Measurements from ENCODE around the gene MAST4. TPM values are rescaled to one million over a fixed set of nuclear protein-coding genes. Genes with fewer than 3 reads are reported as not detected.
"Not testable (repeated sequence)": the region's sequence is repeated elsewhere in the genome, so short reads cannot be mapped to it uniquely, and the experiment has no call there.

MAST4 gene
- polyA plus RNA-seq, 3 donors: 12.5 to 15.3 (median 13.7) TPM

DNA sequence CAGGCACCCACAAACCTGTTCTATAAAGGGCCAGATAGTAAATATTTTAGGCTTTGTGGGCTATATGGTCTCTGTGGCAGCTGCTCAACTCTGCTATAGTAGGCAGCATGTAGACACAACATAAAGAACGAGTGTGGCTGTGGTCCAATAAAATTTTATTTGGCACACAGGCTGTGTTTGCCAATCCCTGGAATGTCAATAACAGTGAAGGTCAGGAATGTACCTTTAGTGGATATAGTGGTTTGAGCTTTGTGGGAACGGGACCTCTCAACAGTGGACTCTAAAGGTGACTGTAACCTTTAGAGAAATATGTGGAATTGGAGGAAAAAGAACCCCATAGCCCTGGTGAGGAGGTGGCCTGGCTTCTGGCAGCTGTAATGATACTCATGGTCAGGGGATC, 145.2 kb downstream of the MAST4 start:
- DNase-seq (ENCODE audit: low read depth in 3 of 3, low spot score in 2 of 3): no peak

DNA sequence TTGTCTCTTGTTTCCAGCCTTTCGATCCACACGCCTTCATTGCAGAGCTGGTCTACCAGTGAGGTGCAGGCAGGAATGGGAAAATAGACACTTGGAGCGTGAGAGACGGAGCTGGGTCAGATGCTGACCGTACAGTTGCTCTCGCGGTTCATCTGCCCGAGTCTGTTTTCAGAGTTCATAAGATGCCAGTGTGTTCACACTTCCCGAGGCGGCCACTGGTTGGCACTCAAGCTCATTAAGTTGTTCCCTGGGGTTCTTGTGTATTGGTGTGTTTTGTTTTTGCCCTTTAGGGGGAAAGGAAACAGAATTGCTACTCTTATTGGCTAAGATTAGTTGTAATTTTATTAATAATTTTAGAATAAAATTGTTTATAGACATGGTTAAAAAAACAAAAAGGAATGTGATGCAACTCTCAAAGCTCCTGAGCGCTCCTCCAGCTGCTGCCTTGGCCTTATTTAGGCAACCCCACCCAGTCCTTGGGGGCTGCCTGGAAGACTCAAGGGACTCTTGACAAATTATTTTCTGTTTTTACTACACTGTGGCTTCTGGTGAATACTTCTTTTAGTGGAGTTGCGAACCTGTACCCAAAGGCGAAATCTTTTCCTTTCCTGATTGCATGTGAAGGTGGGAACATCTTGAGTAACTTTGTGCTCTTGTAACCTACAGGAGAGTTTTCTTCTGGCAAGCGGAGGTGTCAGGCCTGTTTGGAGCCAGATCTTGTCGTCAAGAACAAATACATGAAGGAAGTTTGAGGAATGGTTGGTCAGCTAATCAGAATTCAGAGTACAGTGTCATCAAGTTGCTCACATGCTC, 146.1 kb downstream of the MAST4 start:
- DNase-seq (ENCODE audit: low read depth in 3 of 3, low spot score in 2 of 3): no peak

DNA sequence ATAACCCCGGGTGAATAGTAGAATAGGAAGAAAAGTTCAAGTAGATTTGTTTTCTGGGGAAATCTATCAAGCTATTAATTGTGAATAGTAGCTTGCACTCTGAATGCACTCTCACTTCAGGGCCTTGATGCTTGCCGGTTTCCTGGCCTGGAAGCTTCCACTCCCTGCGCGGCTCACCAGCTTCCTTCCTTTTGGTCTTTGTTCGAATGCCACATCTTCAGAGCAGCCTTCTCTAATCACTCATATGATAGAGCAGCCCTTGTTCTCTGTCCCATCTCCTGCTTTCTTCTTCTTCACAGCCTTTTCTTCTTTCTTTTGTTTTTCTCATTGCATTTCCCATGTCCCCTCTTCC, 146.7 kb downstream of the MAST4 start:
- no peak for DNase-seq (ENCODE audit: low read depth in 3 of 3, low spot score in 2 of 3)

DNA sequence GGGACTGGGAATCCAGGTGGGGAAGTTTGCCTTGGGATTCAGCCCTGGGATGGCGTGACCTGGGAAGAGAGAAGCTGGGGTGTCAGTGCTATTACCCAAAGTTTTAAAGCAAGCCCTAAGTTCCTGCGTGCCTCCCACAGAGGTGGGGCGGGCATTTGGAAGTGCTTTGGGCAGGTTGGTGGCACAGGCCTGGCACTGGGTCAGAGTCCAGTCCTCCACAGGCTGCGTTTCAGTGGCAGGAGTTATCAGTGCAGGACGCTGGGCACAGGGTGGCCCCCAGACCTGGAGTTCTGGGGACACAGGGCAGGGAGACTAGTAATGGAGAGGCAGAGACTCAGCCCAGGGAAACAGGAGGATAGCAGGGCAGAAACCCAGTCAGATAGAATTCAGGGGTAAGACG, 147.2 kb downstream of the MAST4 start:
- no peak for DNase-seq (ENCODE audit: low read depth in 3 of 3, low spot score in 2 of 3)

DNA sequence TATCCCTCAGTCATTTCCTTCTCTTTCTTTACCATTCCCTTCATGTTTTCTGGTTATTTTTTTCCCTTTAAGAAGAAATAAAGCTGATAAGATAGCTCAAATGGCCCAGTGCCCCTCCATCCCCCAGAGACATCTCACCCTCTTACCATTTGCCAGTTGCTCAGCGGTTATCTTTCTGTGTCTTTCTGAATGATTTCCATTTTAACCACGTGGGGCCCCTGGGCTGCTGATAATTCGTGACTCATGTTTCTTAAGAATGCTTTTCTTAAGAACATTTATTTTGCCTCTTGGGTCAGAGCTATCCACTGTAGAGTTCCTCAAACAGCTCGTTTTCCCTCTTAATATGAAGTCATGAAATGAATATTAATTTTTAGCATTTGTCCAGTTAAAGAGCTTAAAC, 147.8 kb downstream of the MAST4 start:
- DNase-seq (ENCODE audit: low read depth in 3 of 3, low spot score in 2 of 3): no peak

DNA sequence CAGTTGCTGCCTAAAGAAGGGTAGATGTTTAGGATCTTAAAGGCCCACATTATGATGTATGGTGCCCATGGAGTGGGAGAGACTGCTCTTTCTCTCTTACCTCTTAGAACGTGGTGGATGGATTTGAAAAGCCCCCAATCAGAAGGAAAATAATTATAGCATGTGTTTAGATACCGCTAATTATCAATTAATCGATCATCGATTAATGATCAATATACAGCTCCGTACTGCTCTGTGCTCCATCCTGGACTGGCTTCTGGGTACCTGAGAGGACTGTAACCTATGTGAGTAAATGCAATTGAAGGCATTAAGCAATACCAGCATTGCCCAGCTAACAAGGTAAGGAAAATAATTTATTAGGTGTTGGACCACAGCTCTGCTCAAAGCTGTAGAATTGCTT, 149.1 kb downstream of the MAST4 start:
- no peak for DNase-seq (ENCODE audit: low read depth in 3 of 3, low spot score in 2 of 3)

DNA sequence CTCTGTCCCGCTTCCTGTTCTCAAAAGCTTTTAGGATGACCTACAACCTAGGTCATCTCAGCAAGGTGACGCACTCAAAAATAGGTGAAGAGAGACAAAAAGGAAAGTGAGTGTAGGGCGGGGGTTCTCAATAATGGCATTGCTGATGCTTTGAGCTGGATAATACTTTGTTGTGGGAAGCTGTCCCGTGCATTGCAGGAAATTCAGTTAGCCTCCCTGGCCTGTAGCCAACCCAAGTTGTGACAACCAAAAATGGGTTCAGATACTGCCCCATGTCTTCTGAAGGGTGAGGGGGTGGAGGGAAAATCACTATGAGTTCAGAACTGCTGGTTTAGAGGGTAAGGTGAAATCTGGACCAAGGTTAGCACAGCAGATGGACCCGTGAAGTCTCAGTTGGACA, 151.4 kb downstream of the MAST4 start:
- no peak for DNase-seq (ENCODE audit: low read depth in 3 of 3, low spot score in 2 of 3)

DNA sequence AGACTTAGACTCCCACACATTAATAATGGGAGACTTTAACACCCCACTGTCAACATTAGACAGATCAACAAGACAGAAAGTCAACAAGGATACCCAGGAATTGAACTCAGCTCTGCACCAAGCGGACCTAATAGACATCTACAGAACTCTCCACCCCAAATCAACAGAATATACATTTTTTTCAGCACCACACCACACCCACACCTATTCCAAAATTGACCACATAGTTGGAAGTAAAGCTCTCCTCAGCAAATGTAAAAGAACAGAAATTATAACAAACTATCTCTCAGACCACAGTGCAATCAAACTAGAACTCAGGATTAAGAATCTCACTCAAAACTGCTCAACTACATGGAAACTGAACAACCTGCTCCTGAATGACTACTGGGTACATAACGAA, 156.5 kb downstream of the MAST4 start:
- DNase-seq (ENCODE audit: low read depth in 3 of 3, low spot score in 2 of 3): not testable (repeated sequence)

DNA sequence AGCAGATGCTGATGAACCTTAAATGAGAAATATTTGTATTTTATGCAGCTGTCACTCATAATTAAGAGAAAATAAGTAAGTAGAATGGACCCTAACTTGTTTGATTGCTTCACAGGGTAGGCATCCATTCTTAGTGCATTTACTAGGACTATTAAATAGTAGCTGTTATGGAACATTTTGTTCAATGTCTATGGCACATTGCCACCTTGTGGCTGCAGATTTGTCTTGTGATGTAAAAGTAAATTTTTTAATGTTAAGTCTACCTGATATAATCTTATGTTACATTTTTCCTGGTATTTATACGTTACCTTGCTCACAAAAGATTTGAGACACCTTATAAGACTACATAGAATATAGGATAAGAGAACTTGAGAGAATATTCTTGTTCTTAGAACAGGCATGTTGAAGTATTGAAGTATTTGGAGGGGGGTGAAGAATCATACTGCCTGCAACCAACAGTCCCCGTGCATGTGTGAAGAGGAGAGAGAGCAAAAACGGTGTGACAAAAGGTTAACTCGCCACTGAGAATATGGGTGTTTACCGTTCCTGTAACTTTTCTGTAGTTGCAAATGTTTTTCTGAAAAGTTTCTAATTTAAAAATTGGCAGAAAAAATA, 161.1 kb downstream of the MAST4 start:
- DNase-seq (ENCODE audit: low read depth in 3 of 3, low spot score in 2 of 3): peak; percentile 27 to 42 (median 38)

DNA sequence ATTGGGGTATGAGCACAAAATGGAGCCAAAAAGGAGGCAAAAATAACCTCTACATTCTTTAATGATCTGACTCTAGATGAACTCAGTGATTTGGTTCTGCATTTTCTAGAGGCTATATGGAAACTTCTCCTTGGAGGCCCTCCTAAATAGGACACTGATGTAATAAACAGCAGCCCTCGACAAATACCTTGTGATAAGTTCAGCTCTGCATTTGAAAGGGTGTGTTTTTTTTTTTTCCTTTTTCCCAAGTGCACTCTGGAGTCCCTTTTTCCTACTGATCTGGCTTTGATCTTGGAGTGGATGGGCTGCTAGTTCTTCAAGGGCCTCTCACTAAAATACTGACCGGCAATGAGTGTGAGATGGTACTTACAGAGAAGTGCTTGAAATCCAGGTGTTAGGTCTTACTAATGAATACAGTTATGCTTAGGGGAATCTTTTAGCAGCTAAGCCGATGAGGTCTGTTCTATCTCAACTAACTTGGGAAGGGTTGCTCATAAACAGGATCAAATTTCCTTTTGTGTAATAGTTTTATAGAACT, 161.7 kb downstream of the MAST4 start:
- DNase-seq (ENCODE audit: low read depth in 3 of 3, low spot score in 2 of 3): no peak

DNA sequence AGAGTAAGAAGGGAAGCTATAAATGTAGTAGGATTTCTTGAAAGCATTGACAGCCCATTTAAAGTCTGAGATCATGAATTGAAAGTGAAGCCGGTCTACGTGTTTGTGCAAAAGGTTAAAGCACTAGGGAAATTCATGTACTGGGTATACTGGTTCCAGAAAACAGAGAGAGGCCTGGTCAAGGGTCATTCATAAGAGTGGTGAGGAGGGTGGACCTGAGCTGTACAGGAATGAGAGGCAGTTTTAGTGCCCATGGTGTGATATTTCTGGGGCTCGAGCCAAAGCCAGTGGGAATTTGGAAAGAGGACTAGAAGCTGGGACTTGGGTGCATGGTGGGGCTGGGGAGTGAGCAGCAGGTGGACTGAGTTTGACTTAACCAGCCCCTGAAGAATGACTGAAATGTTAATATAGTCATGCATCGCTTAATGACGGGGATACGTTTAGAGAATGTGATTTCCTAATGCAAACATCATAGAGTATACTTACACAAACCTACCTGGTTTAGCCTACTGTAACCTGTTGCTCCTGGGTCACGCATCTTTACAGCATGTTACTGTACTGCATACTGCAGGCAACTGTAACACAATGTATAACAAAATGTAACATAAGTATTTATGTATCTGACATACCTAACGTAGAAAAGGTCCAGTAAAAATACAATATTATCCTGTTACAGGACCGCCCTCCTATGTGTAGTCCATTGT, 173.0 kb downstream of the MAST4 start:
- DNase-seq (ENCODE audit: low read depth in 3 of 3, low spot score in 2 of 3): no peak

DNA sequence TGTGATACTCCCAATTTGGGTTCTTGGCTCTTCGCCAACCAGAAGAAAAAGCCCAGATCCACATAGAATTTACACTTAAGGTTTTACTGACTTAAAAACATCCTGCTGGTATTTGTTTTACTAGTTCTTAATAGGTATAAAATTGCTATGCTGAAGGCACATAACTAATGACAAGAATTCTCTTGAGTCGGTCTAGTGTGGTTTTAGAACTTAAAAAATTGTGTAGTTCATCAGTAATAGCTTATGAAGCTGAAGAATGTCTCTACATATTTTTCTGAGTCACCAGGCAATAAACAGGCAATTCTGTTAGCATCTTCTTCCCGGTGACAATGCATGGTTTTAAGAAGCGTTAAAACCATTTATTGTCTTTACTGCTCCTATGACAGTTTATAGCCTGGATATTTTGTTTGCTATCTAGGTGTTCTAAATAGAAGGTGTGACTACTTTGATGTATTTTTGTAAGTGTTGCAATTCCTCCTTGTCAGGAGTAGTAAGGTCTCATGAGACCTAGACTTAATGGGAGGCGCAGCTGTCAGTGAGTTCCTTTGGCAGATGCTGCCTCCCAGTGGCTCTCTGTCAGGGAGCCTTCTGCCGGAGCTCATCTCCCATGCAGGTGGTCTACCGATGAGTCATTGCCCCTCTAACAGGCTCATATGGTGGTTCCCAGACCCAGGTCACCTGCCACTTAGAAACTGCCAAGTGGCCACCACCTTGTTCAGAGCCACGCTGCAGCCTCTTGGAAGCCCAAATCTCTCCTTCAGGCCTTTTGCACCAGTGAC, 173.8 kb downstream of the MAST4 start:
- no peak for DNase-seq (ENCODE audit: low read depth in 3 of 3, low spot score in 2 of 3)

DNA sequence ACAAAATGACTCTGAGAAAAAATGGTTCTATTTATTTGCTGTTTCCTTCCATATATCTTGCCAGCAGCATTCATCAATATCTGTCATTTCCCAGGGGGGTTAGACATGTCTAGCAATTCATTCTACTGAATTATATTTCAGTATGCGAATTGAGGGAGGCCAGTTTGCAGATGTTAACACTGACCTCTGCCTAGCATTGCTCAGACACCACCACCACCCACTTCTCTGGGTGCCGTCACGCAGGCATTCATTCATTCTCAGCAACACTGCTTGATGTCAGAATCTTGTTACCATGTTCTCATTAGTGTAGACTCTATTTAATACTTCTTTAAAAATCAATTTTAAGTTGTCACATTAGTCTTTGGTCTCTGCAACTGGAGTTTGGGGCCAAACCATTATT, 181.7 kb downstream of the MAST4 start:
- no peak for DNase-seq (ENCODE audit: low read depth in 3 of 3, low spot score in 2 of 3)

DNA sequence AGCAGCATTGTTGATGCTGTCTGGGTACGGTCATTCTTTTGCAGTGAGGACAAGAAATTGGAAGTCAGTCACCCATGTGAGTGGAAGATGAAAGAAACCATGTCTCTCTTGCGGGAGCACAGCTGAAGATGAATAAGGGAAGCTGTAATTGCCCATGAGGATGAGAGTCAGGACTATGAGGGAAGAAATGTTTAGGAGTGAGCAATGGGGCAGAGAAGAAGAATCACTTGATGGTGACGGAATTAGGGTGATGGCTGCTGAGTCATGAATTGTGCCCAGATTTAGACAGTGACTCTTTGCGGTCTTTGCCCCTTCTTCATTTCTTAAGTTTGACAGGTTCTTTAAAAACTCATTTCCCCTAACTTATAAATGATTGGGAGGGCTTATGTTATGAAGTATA, 183.3 kb downstream of the MAST4 start:
- DNase-seq (ENCODE audit: low read depth in 3 of 3, low spot score in 2 of 3): no peak

DNA sequence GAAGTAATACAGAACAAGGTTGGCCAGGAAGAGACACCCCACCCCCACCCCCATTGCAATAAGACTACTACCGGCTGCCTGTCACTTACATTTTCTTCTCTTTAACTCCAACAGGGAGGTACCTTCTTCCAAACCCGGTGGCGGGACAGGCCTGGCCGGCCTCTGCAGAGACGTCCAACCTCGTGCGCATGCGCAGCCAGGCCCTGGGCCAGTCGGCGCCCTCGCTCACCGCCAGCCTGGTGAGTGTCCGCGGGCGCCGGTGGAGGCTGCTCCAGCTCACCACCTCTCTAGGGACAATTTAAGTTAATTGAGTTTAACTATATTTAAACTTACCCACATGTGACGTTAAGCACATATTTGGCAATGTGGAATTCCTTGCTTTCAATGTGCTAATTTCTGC, 192.4 kb downstream of the MAST4 start:
- no peak for DNase-seq (ENCODE audit: low read depth in 3 of 3, low spot score in 2 of 3)

DNA sequence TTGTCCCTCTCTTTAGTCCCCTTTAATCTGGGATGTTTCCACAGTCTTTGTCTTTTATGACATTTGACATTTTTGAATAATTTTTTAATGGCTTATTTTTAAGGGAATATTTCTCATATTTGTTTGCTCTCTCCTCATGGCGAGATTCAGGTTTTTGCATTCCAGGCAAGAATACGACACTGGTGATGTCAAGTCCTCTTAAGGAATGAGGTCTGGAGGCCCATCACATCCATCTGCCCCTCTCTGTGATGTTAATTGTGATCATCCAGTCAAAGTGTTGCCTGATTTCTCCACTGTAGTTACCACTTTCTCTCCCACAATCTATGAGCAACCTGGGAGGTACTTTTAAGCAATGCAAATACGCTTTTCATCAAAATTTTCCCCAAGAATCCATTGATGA, 193.2 kb downstream of the MAST4 start:
- DNase-seq (ENCODE audit: low read depth in 3 of 3, low spot score in 2 of 3): no peak

DNA sequence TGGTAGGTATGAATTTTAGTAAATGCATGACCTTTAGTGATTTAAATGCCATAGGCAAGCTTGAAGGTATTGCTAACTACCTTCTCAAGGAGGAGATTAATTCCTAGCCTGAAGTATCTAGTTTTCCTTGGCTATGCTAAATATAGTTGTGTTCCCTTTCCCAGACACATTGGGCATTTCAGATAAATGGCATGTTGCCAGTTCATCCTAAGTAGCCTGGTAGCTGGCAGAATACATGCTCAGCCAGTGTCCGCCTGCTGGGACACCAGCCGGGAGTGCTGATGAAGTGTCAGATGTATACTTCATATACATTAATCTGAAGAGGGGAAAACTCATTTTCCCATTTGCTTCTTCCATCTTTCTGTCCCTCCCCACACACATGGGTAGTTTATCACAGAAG, 196.9 kb downstream of the MAST4 start:
- no peak for DNase-seq (ENCODE audit: low read depth in 3 of 3, low spot score in 2 of 3)

DNA sequence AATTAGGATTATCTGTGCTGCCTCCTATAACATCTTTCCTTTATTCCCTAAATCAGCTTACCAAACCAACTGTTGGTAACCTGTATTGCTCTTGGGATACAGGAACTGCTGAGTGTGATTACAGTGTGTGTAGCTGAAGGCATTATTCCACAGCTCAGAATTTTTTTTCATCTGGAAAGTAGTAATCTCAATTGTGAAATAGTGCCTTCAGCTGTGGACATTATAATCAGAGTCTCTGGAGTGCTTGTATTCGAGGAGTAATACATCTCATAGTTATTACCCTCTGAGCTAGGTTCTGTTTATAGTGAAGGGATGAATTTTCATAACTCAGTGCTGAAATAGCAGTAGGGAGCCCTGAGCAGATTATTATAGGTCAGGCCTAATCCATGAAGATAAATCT, 199.5 kb downstream of the MAST4 start:
- DNase-seq (ENCODE audit: low read depth in 3 of 3, low spot score in 2 of 3): no peak

DNA sequence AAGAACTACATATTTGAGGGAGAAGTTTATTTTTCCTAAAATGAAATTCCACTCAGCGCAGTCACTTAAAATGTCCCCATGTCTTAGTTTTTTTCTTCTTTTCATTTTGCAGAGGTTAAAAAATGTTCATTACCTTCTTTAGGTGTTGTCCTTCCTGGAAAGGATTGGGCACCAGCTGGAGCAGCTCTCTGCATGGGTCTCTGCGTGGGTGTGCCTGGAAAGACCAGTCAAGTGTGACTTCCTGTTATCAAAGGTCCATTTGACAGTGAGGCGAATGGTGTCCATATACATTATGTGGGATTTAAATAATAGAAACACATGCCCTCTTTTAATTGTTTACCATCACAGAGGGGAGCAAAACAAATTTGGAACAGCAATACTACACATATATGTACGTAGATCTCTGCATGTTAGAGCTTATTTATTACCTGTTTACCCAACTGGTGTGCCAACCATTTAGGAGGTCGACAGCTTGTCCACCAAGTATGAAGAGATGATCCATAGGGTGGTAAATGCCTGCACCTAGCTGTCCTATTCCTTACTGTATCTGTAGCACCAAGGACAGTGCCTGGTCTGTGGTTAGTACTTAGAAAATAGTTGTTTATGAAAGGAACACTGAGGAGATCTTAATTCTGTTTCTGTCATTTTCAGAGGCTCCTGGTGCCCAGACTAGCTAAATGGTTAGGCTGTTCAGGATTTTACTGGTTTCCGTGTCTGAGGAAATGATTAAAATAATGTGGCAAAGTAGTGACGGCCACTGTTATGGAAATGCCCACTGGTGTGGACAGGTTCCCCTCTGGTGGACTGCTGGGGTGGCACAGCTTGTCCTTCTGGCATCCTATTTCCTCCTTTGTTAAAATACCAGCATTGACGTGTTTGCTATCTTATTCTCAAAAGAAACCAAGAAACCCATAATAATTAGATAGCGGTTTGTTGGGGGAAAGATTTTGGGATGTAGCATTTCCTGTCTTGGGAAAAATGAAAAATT, 200.4 kb downstream of the MAST4 start:
- no peak for DNase-seq (ENCODE audit: low read depth in 3 of 3, low spot score in 2 of 3)

DNA sequence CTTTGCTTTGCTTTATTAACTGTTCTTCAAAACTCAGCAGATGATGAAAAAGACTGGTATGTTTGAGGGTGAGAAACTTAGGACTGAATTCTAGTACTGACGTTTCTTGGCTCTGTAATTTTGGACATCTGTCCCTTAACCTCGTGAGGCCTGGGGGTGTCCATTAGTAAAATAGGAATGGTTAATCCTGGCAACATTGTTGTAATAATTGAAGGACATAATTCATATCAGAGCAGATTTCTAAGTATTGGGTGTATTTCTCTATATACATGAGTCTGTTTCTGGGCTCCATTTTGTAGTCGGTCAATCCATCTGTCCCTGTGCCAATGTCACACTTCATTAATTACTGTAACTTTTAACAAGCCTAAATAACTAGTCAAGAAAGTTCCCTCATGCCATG, 206.7 kb downstream of the MAST4 start:
- DNase-seq (ENCODE audit: low read depth in 3 of 3, low spot score in 2 of 3): no peak
